Breast epithelium (tissue), 3 donors: ENCODE data around the gene PLEKHM3.
"Not testable (repeated sequence)": the region's sequence is repeated elsewhere in the genome, so short reads cannot be mapped to it uniquely, and the experiment has no call there.

Source experiments
- CTCF ChIP-seq, 3 donors: fragments of 450-650 bp; IDR thresholded peaks; one replicate each; pipeline ENCODE4 v1.5.1; 2016 to 2017; ENCODE audit warnings: antibody characterized with exemption in 3 of 3, mild to moderate bottlenecking in 3 of 3, moderate library complexity in 3 of 3
- POLR2AphosphoS5 ChIP-seq, 3 donors: sonication (generic); formaldehyde crosslinking; IDR thresholded peaks; one replicate each; pipeline ENCODE4 v1.6.1; 2017; ENCODE audit warnings: antibody characterized with exemption in 3 of 3

DNA sequence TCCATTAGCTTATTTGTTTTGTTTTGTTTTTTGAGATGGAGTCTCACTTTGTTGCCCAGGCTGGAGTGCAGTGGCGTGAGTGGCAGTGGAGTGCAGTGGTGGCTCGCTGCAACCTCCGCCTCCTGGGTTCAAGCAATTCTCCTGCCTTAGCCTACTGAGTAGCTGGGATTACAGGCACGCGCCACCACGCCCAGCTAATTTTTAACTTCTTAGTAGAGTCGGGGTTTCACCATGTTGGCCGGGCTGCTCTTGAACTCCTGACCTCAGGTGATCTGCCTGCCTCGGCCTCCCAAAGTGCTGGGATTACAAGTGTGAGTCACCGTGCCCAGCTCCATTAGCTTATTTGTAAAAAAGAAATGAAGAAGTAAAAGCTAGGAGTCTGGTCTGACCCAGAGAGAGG, 213.7 kb downstream of the PLEKHM3 start:
- TF ChIP-seq CTCF, POLR2AphosphoS5 (IDR thresholded peaks at IDR 0.05): not testable (repeated sequence)
